BLaER1 (cell line): Measurements from ENCODE around the gene NTN5.
"Not testable (repeated sequence)": the region's sequence is repeated elsewhere in the genome, so short reads cannot be mapped to it uniquely, and the experiment has no call there.

Source experiments
- H3K27ac ChIP-seq: shearing (Covaris generic); formaldehyde crosslinking; 2 replicates; pipeline ENCODE4 v1.8.1; 2022
- H3K27me3 ChIP-seq: shearing (Covaris generic); formaldehyde crosslinking; 2 replicates; pipeline ENCODE4 v1.8.1; 2022
- H3K36me3 ChIP-seq: shearing (Covaris generic); formaldehyde crosslinking; 2 replicates; pipeline ENCODE4 v1.8.1; 2022
- H3K4me1 ChIP-seq: shearing (Covaris generic); formaldehyde crosslinking; 2 replicates; pipeline ENCODE4 v1.8.1; 2022
- H3K4me2 ChIP-seq: shearing (Covaris generic); formaldehyde crosslinking; 2 replicates; pipeline ENCODE4 v1.8.1; 2022
- H3K4me3 ChIP-seq: shearing (Covaris generic); formaldehyde crosslinking; 2 replicates; pipeline ENCODE4 v1.8.1; 2022
- H3K9ac ChIP-seq: shearing (Covaris generic); formaldehyde crosslinking; 2 replicates; pipeline ENCODE4 v1.8.1; 2022
- H3K9me3 ChIP-seq: shearing (Covaris generic); formaldehyde crosslinking; 2 replicates; pipeline ENCODE4 v1.8.1; 2022
- H4K20me1 ChIP-seq: shearing (Covaris generic); formaldehyde crosslinking; 2 replicates; pipeline ENCODE4 v1.8.1; 2022
- Cebpa-rat ChIP-seq: shearing (Covaris generic); IDR thresholded peaks from 2 replicates; pipeline ENCODE4 v1.8.1; 2022

The NTN5 gene

GRCh38 chr19:48661711-48662090 is 11.1 kb downstream of the NTN5 start:
- peaks cover 27% of the 10 kb centered on the region for H3K4me1 ChIP-seq

DNA sequence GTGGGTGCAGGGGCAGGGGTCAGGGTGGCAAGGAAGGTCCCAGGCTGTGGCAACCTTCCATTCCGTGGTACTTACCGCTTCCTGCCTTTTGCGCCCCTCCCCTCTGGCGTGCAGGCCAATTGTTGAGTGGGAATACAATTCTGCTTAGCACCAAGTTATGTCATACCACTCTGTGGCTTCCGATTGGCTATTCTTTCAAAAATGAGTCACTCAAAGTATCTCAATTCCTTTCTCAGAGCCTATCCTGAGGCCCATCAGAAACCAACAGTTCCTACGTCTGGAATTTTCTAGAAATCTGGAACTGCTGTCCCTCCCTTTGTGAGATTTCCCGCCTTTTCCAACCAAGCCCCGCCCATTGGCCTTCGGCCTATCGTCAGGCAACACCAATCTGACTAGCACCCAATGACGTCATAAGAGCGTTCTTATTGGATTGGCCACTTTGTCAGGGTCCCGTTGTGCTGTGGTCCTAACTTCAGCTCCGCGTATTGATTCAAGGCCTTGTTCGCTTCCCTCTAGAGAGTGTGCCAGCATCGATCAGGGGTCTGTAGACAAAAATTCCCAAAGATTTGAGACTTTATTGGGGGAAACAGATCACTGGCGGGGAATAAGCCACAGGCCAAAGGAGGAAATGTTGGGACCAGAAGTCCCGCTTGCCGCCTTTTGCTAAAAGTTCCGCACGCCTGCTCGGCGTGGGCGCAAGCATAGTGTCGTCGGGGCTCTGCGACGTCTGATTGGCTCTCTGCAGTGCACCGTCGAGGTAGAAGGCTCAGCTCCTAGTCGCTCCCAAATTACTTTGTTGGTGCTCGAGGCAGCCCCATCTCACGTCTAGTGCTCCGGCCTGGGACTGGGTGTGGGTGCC is 11.7 kb downstream of the NTN5 start:
- no peak for TF ChIP-seq Cebpa-rat
- peaks cover 27% of the 10 kb centered on the region for H3K4me1 ChIP-seq
- H3K36me3 ChIP-seq = no peaks in the 10 kb centered on the region
- no peaks in the 10 kb centered on the region for H3K27me3 ChIP-seq
- H3K27ac ChIP-seq = peak overlapping the region; percentile 83
- H3K9me3 ChIP-seq = no peaks in the 10 kb centered on the region
- H3K4me2 ChIP-seq = peak overlapping the region; percentile 59
- H3K4me3 ChIP-seq = no peak overlapping the region; the same call in 1 of the 2 replicates
- H3K9ac ChIP-seq = peak overlapping the region; percentile 58; the same call in 1 of the 2 replicates
- no peaks in the 10 kb centered on the region for H4K20me1 ChIP-seq

More at GRCh38 chr19:48661711-48662090, 11.1 kb downstream of the NTN5 start:
- no peaks in the 10 kb centered on the region for H3K27me3 ChIP-seq
- no peaks in the 10 kb centered on the region for H3K9me3 ChIP-seq
- H3K9ac ChIP-seq = no peak overlapping the region
- no peaks in the 10 kb centered on the region for H4K20me1 ChIP-seq
- H3K27ac ChIP-seq = peak overlapping the region; percentile 83
- peak overlapping the region; percentile 59 for H3K4me2 ChIP-seq
- TF ChIP-seq Cebpa-rat = no peak
- H3K36me3 ChIP-seq = no peaks in the 10 kb centered on the region
- H3K4me3 ChIP-seq = no peak overlapping the region

- Histone ChIP-seq H3K4me1 (peaks cover 32% of the 10 kb centered on the region), H3K27ac (no peak overlapping the region), H3K4me3 (no peak overlapping the region), H3K9ac (no peak overlapping the region), H3K27me3 (no peaks in the 10 kb centered on the region), H4K20me1 (no peaks in the 10 kb centered on the region), H3K36me3 (no peaks in the 10 kb centered on the region), H3K4me2 (no peak overlapping the region), H3K9me3 (no peaks in the 10 kb centered on the region)
- no peak for TF ChIP-seq Cebpa-rat
Measured at GRCh38 chr19:48659768-48660167, 13.0 kb downstream of the NTN5 start.

DNA sequence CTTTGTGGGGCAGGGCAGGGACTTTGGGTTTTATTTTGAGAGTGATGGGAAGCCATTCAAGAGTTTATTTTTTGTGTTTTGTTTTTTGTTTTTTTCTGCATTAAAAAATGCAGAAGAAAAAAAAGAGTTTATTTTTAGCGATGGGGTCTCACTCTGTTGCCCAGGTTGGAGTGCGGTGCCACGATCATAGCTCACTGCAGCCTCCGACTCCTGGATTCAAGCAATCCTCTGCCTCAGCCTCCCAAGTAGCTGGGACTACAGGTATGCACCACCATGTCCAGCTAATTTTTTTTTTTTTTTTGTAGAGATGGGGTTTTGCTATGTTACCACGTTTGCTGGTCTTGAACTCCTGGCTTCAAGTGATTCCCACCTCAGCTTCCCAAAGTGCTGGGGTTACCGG is 14.3 kb downstream of the NTN5 start:
- H3K36me3 ChIP-seq = no peaks in the 10 kb centered on the region
- H3K4me2 ChIP-seq = no peak overlapping the region
- H3K4me1 ChIP-seq = peaks cover 44% of the 10 kb centered on the region
- no peak for TF ChIP-seq Cebpa-rat
- H3K27ac ChIP-seq = no peak overlapping the region
- no peaks in the 10 kb centered on the region for H3K9me3 ChIP-seq
- H3K9ac ChIP-seq = no peak overlapping the region
- no peak overlapping the region for H3K4me3 ChIP-seq
- no peaks in the 10 kb centered on the region for H3K27me3 ChIP-seq
- no peaks in the 10 kb centered on the region for H4K20me1 ChIP-seq

DNA sequence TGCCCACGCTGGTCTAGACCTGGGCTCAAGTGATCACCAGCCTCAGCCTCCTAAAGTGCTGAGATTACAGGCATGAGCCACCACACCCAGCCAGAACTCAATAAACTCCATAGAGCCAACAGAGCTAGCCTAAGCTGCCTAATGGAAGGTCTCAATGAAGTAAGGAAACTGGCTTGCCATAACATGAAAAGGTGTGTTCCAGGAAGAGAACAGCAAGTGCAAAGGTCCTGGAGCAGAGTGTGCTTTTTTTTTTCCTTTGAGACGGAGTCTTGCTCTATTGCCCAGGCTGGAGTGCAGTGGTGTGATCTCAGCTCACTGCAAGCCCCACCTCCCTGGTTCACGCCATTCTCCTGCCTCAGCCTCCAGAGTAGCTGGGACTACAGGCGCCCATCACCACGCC is 15.0 kb downstream of the NTN5 start:
- not testable (repeated sequence) for H3K36me3 ChIP-seq, H3K4me2 ChIP-seq, H3K27ac ChIP-seq, H3K4me3 ChIP-seq, H4K20me1 ChIP-seq, H3K9me3 ChIP-seq, H3K27me3 ChIP-seq, H3K9ac ChIP-seq
- H3K4me1 ChIP-seq = peaks cover 51% of the 10 kb centered on the region

- H3K27me3 ChIP-seq = no peaks in the 10 kb centered on the region
- H3K4me1 ChIP-seq = peaks cover 55% of the 10 kb centered on the region
- H3K36me3 ChIP-seq = no peaks in the 10 kb centered on the region
- no peak overlapping the region for H3K4me3 ChIP-seq
- no peak overlapping the region for H3K4me2 ChIP-seq
- no peaks in the 10 kb centered on the region for H4K20me1 ChIP-seq
- no peaks in the 10 kb centered on the region for H3K9me3 ChIP-seq
- H3K9ac ChIP-seq = 0 out of 2 replicates have a peak overlapping the region, but pooled peaks have one; percentile 14
- no peak overlapping the region for H3K27ac ChIP-seq
- TF ChIP-seq Cebpa-rat = no peak
Measured at GRCh38 chr19:48656840-48657474, 15.9 kb downstream of the NTN5 start.

DNA sequence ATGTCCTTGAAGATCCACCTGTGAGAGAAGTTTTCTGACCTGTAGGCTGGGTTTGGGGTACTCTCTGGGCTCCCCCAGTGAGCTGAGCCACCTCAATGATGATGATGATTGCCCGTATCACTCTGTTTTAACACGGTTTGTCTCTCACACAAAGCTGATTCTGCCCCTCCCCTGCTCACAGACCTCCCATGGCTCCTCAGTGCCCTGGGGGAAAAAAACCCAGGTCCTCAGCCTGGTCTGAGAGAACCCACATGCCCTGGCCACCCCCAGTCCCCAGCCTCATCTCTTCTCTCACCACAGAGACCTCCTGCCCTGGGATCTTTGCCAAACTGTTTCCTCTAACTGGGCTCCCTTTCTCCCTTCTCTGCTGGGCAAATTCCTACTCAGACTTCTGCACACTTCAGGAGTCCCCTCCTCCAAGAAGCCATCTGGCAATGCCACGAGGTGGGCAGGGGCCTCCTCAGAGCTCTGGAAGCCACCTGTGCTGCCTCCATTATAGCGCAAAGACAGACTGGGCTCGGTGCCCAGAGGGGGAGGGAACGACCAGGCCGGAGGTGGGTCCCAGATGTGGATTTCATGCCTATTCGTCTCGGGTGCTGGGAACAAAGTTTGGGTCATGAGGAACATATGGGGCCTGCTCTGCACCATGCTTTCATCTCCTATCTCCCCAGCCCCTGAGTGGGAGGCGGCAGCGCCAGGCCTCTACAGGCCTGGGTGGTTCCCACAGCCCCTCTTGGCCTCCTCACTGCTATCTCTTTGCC is 18.3 kb downstream of the NTN5 start:
- H3K9ac ChIP-seq = peak overlapping the region; percentile 67; the same call in 1 of the 2 replicates

GRCh38 chr19:48651683-48652048 is 21.2 kb downstream of the NTN5 start:
- TF ChIP-seq Cebpa-rat = no peak
- Histone ChIP-seq H3K4me2 (no peak overlapping the region), H3K4me3 (no peak overlapping the region), H3K9me3 (no peaks in the 10 kb centered on the region), H3K27ac (peak overlapping the region; percentile 20; the same call in 1 of the 2 replicates), H4K20me1 (no peaks in the 10 kb centered on the region), H3K9ac (no peak overlapping the region), H3K4me1 (peaks cover 84% of the 10 kb centered on the region), H3K27me3 (no peaks in the 10 kb centered on the region), H3K36me3 (no peaks in the 10 kb centered on the region)

More for the DNA sequence above, 18.3 kb downstream of the NTN5 start:
- TF ChIP-seq Cebpa-rat = no peak
- H3K4me2 ChIP-seq = peak overlapping the region; percentile 70
- H3K9me3 ChIP-seq = no peaks in the 10 kb centered on the region
- peaks cover 63% of the 10 kb centered on the region for H3K4me1 ChIP-seq
- H3K4me3 ChIP-seq = no peak overlapping the region
- no peaks in the 10 kb centered on the region for H3K27me3 ChIP-seq
- H4K20me1 ChIP-seq = no peaks in the 10 kb centered on the region
- no peaks in the 10 kb centered on the region for H3K36me3 ChIP-seq
- H3K27ac ChIP-seq = peak overlapping the region; percentile 75

DNA sequence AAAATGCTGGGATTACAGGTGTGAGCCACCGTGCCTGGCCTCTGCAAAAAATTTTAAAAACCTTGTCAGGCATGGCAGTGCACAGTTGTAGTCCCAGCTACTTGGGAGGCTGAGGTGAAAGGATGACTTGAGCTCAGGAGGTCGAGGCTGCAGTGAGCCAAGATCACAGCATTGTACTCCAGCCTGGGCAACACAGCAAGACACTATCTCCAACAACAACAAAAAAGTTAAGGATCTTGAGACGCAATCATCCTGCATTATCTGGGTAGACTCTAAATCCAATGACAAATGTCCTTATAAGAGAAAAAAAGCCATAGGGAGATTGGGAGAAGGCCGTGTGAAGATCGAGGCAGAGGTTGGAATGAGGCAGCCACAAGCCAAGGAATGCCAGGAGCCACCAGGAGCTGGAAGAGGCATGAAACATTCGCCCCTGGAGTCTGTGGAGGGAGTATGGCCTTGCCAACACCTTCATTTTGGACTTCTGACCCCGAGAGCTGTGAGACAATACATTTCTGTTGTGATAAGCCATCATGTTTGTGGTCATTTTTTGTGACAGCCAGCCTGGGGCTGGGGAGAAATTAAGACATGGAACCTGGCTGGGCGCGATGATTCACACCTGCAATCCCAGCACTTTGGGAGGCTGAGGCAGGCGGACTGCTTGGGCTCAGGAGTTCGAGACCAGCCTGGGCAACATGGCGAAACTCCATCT is 21.7 kb downstream of the NTN5 start:
- TF ChIP-seq Cebpa-rat = no peak
- Histone ChIP-seq H3K4me2 (no peak overlapping the region), H3K4me3 (no peak overlapping the region), H3K4me1 (peaks cover 84% of the 10 kb centered on the region), H3K9ac (no peak overlapping the region), H4K20me1 (no peaks in the 10 kb centered on the region), H3K27ac (no peak overlapping the region), H3K9me3 (no peaks in the 10 kb centered on the region), H3K27me3 (no peaks in the 10 kb centered on the region), H3K36me3 (no peaks in the 10 kb centered on the region)
